Activated T-helper 2 cell treated with anti-CD3 and anti-CD28 coated beads, Interferon-gamma antibody, Interleukin-2, Interleukin-4, amounts not matched to agents 10 μg/mL and 5 μg/mL and 100 μg/mL, durations not matched to agents 14 hours and 24 hours and 36 hours (primary cell): ENCODE results near the gene RASGEF1B. TPM values are rescaled to one million over a fixed set of nuclear protein-coding genes. Genes with fewer than 3 reads are reported as not detected.

Experiments used
- DNase-seq: peaks from one replicate; pipeline ENCODE4 v3.0.0; 2021; ENCODE audit warnings: low spot score
- H3K27ac Mint-ChIP-seq: one replicate; pipeline ENCODE4 v1.8.0; 2021; ENCODE audit warnings: mixed read lengths
- H3K27me3 Mint-ChIP-seq: one replicate; pipeline ENCODE4 v1.8.0; 2021; ENCODE audit warnings: low read depth, mixed read lengths
- H3K36me3 Mint-ChIP-seq: one replicate; pipeline ENCODE4 v1.8.0; 2021; ENCODE audit warnings: low read depth, mixed read lengths
- H3K4me1 Mint-ChIP-seq: one replicate; pipeline ENCODE4 v1.8.0; 2021; ENCODE audit warnings: low read depth, mixed read lengths
- H3K4me3 Mint-ChIP-seq: one replicate; pipeline ENCODE4 v1.8.0; 2021; ENCODE audit warnings: low read depth, mild to moderate bottlenecking, moderate library complexity, mixed read lengths
- H3K9me3 Mint-ChIP-seq: one replicate; pipeline ENCODE4 v1.8.0; 2021; ENCODE audit warnings: mixed read lengths
- intact Hi-C: fragments of 100-400 bp; cut with micrococcal nuclease; formaldehyde crosslinking; loops from one replicate; pipeline ENCODE4 v1.15.1; 2023
- total RNA-seq: library from RNA; stranded (reverse); gene quantifications from 2 replicates; pipeline ENCODE4 v1.2.3, GENCODE V29; 2022

RASGEF1B gene
- total RNA-seq, 1 donor from 2014 or later = 0.39 TPM

GRCh38 chr4:81432825-81433224 lies 38.9 kb downstream of the RASGEF1B start:
- no peak for DNase-seq
- Mint-ChIP-seq H3K9me3 (no peaks in the 10 kb centered on the region), H3K36me3 (no peaks in the 10 kb centered on the region), H3K27me3 (no peaks in the 10 kb centered on the region), H3K4me3 (no peak overlapping the region), H3K27ac (no peak overlapping the region), H3K4me1 (no peaks in the 10 kb centered on the region)
- intact Hi-C loops = no loop called here

- Mint-ChIP-seq H3K27ac (no peak overlapping the region), H3K4me3 (no peak overlapping the region), H3K27me3 (no peaks in the 10 kb centered on the region), H3K4me1 (no peaks in the 10 kb centered on the region), H3K36me3 (no peaks in the 10 kb centered on the region), H3K9me3 (no peaks in the 10 kb centered on the region)
- DNase-seq = no peak
- intact Hi-C loops = no loop called here
Measured at GRCh38 chr4:81431971-81432370, 39.7 kb downstream of the RASGEF1B start.

- H3K27me3 Mint-ChIP-seq = no peaks in the 10 kb centered on the region
- no peaks in the 10 kb centered on the region for H3K36me3 Mint-ChIP-seq
- no peak for DNase-seq
- H3K27ac Mint-ChIP-seq = no peak overlapping the region
- H3K4me3 Mint-ChIP-seq = no peak overlapping the region
- no peaks in the 10 kb centered on the region for H3K9me3 Mint-ChIP-seq
- H3K4me1 Mint-ChIP-seq = no peaks in the 10 kb centered on the region
- intact Hi-C loops = no loop called here
Measured at GRCh38 chr4:81429607-81430006, 42.1 kb downstream of the RASGEF1B start.

- H3K27ac Mint-ChIP-seq = no peak overlapping the region
- H3K4me1 Mint-ChIP-seq = no peaks in the 10 kb centered on the region
- DNase-seq = no peak
- intact Hi-C loops = no loop called here
- no peaks in the 10 kb centered on the region for H3K36me3 Mint-ChIP-seq
- H3K27me3 Mint-ChIP-seq = no peaks in the 10 kb centered on the region
- H3K9me3 Mint-ChIP-seq = no peaks in the 10 kb centered on the region
- no peak overlapping the region for H3K4me3 Mint-ChIP-seq
Measured at GRCh38 chr4:81429031-81429430, 42.7 kb downstream of the RASGEF1B start.

- Mint-ChIP-seq H3K36me3 (no peaks in the 10 kb centered on the region), H3K27me3 (no peaks in the 10 kb centered on the region)
- intact Hi-C loops = no loop called here
Measured at GRCh38 chr4:81428002-81428401, 43.7 kb downstream of the RASGEF1B start.

GRCh38 chr4:81427344-81427821 lies 44.3 kb downstream of the RASGEF1B start:
- no peaks in the 10 kb centered on the region for H3K36me3 Mint-ChIP-seq

More at GRCh38 chr4:81428002-81428401, 43.7 kb downstream of the RASGEF1B start:
- H3K27ac Mint-ChIP-seq = no peak overlapping the region
- DNase-seq = no peak
- H3K9me3 Mint-ChIP-seq = no peaks in the 10 kb centered on the region
- H3K4me3 Mint-ChIP-seq = no peak overlapping the region
- H3K4me1 Mint-ChIP-seq = no peaks in the 10 kb centered on the region

GRCh38 chr4:81426770-81427289 lies 44.9 kb downstream of the RASGEF1B start:
- no peak for DNase-seq
- intact Hi-C loops = no loop called here
- Mint-ChIP-seq H3K9me3 (no peaks in the 10 kb centered on the region), H3K4me1 (peaks cover 6% of the 10 kb centered on the region), H3K27ac (no peak overlapping the region), H3K4me3 (no peak overlapping the region), H3K27me3 (no peaks in the 10 kb centered on the region), H3K36me3 (no peaks in the 10 kb centered on the region)

More at GRCh38 chr4:81427344-81427821, 44.3 kb downstream of the RASGEF1B start:
- no peaks in the 10 kb centered on the region for H3K9me3 Mint-ChIP-seq
- H3K4me1 Mint-ChIP-seq = peaks cover 4% of the 10 kb centered on the region
- H3K27me3 Mint-ChIP-seq = no peaks in the 10 kb centered on the region
- intact Hi-C loops = no loop called here
- no peak for DNase-seq
- no peak overlapping the region for H3K4me3 Mint-ChIP-seq
- no peak overlapping the region for H3K27ac Mint-ChIP-seq

GRCh38 chr4:81424816-81425755 lies 46.6 kb downstream of the RASGEF1B start:
- Mint-ChIP-seq H3K36me3 (no peaks in the 10 kb centered on the region), H3K27ac (no peak overlapping the region), H3K4me3 (no peak overlapping the region), H3K9me3 (no peaks in the 10 kb centered on the region), H3K4me1 (peaks cover 8% of the 10 kb centered on the region), H3K27me3 (no peaks in the 10 kb centered on the region)
- DNase-seq = no peak
- intact Hi-C loops = no loop called here

- H3K4me1 Mint-ChIP-seq = peaks cover 8% of the 10 kb centered on the region
- no peaks in the 10 kb centered on the region for H3K9me3 Mint-ChIP-seq
- no peak for DNase-seq
- H3K27ac Mint-ChIP-seq = no peak overlapping the region
- no peak overlapping the region for H3K4me3 Mint-ChIP-seq
- no peaks in the 10 kb centered on the region for H3K36me3 Mint-ChIP-seq
- intact Hi-C loops = no loop called here
- H3K27me3 Mint-ChIP-seq = no peaks in the 10 kb centered on the region
Measured at GRCh38 chr4:81424336-81424735, 47.4 kb downstream of the RASGEF1B start.

GRCh38 chr4:81422595-81422994 lies 49.1 kb downstream of the RASGEF1B start:
- no peaks in the 10 kb centered on the region for H3K9me3 Mint-ChIP-seq
- peaks cover 8% of the 10 kb centered on the region for H3K4me1 Mint-ChIP-seq
- DNase-seq = no peak
- H3K36me3 Mint-ChIP-seq = no peaks in the 10 kb centered on the region
- H3K4me3 Mint-ChIP-seq = no peak overlapping the region
- no peaks in the 10 kb centered on the region for H3K27me3 Mint-ChIP-seq
- H3K27ac Mint-ChIP-seq = no peak overlapping the region
- intact Hi-C loops = no loop called here

GRCh38 chr4:81421346-81422218 lies 50.1 kb downstream of the RASGEF1B start:
- Mint-ChIP-seq H3K27ac (no peak overlapping the region), H3K36me3 (no peaks in the 10 kb centered on the region), H3K4me3 (no peak overlapping the region), H3K27me3 (no peaks in the 10 kb centered on the region), H3K9me3 (no peaks in the 10 kb centered on the region), H3K4me1 (peaks cover 8% of the 10 kb centered on the region)
- DNase-seq = no peak
- intact Hi-C loops = no loop called here

GRCh38 chr4:81418572-81418971 lies 53.1 kb downstream of the RASGEF1B start:
- intact Hi-C loops = no loop called here
- H3K9me3 Mint-ChIP-seq = no peaks in the 10 kb centered on the region
- H3K27ac Mint-ChIP-seq = no peak overlapping the region
- no peak for DNase-seq
- H3K27me3 Mint-ChIP-seq = no peaks in the 10 kb centered on the region
- peaks cover 8% of the 10 kb centered on the region for H3K4me1 Mint-ChIP-seq
- H3K36me3 Mint-ChIP-seq = no peaks in the 10 kb centered on the region
- no peak overlapping the region for H3K4me3 Mint-ChIP-seq
